Peyer's patch (tissue), 4 donors: ENCODE measurements around the gene CYP2A6. TPM values are rescaled to one million over a fixed set of nuclear protein-coding genes. Genes with fewer than 3 reads are reported as not detected.
A peak's percentile ranks its signal among the peaks of the same experiment; 100 is the strongest.
"Not testable (repeated sequence)": the region's sequence is repeated elsewhere in the genome, so short reads cannot be mapped to it uniquely, and the experiment has no call there.

ENCODE experiments used
- DNase-seq, 3 donors: peaks; one replicate each; pipeline ENCODE4 v3.0.0-alpha.2; 2017 to 2019
- H3K27ac ChIP-seq, 4 donors: fragments of 200-600 bp; sonication (generic); one replicate each; pipeline ENCODE4 v1.5.1; 2016 to 2019
- H3K27me3 ChIP-seq, 2 donors: fragments of 200-600 bp; sonication (generic); one replicate each; pipeline ENCODE4 v1.5.1; 2019
- H3K36me3 ChIP-seq, 3 donors: fragments of 200-600 bp; sonication (generic); one replicate each; pipeline ENCODE4 v1.5.1; 2016 to 2019
- H3K4me1 ChIP-seq, 4 donors: fragments of 200-600 bp; sonication (generic); one replicate each; pipeline ENCODE4 v1.5.1; 2016 to 2019
- H3K4me3 ChIP-seq, 4 donors: fragments of 200-600 bp; sonication (generic); 1 replicate in 3 of 4; 2 replicates in 1 of 4; pipeline ENCODE4 v1.5.1; 2016 to 2019; ENCODE audit warnings: mild to moderate bottlenecking in 1 of 4
- H3K9me3 ChIP-seq, 4 donors: fragments of 200-600 bp; sonication (generic); one replicate each; pipeline ENCODE4 v1.5.1; 2016 to 2019; ENCODE audit warnings: mild to moderate bottlenecking in 1 of 4
- POLR2A ChIP-seq, 2 donors: fragments of 450-650 bp; IDR thresholded peaks; one replicate each; pipeline ENCODE4 v1.5.1; 2017; ENCODE audit warnings: antibody characterized with exemption in 2 of 2, mild to moderate bottlenecking in 2 of 2, moderate library complexity in 2 of 2
- total RNA-seq, 4 donors: library from RNA; depleted of rRNA; stranded (reverse); fragments of >200 nt; gene quantifications; one replicate each; pipeline ENCODE4 v1.1.0, GENCODE V29; 2016
- TF ChIP-seq, protein P1 (sequence below), 6 experiments: fragments of 450-650 bp in 4 of 6; fragments of 200-600 bp in 2 of 6; sonication (generic) in 1 of 6; IDR thresholded peaks; one replicate each; pipeline ENCODE4 v1.5.1; 2017 to 2019; ENCODE audit warnings: antibody characterized with exemption in 6 of 6, mild to moderate bottlenecking in 3 of 6, moderate library complexity in 1 of 6

CYP2A6 gene
- total RNA-seq, 4 donors from 2014 or later: not detected

- no peaks in the 10 kb centered on the region for H3K36me3 ChIP-seq
- no peak overlapping the region for H3K4me3 ChIP-seq
- DNase-seq: no peak
- no peaks in the 10 kb centered on the region for H3K4me1 ChIP-seq
- no peak for TF ChIP-seq POLR2A (IDR thresholded peaks at IDR 0.05)
- TF ChIP-seq, protein P1, sequence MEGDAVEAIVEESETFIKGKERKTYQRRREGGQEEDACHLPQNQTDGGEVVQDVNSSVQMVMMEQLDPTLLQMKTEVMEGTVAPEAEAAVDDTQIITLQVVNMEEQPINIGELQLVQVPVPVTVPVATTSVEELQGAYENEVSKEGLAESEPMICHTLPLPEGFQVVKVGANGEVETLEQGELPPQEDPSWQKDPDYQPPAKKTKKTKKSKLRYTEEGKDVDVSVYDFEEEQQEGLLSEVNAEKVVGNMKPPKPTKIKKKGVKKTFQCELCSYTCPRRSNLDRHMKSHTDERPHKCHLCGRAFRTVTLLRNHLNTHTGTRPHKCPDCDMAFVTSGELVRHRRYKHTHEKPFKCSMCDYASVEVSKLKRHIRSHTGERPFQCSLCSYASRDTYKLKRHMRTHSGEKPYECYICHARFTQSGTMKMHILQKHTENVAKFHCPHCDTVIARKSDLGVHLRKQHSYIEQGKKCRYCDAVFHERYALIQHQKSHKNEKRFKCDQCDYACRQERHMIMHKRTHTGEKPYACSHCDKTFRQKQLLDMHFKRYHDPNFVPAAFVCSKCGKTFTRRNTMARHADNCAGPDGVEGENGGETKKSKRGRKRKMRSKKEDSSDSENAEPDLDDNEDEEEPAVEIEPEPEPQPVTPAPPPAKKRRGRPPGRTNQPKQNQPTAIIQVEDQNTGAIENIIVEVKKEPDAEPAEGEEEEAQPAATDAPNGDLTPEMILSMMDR (IDR thresholded peaks at IDR 0.05): no peak
- no peak overlapping the region for H3K27ac ChIP-seq
- no peaks in the 10 kb centered on the region for H3K9me3 ChIP-seq
- no peaks in the 10 kb centered on the region for H3K27me3 ChIP-seq
Measured at GRCh38 chr19:40862785-40863184, 12.5 kb upstream of the CYP2A6 start.

DNA sequence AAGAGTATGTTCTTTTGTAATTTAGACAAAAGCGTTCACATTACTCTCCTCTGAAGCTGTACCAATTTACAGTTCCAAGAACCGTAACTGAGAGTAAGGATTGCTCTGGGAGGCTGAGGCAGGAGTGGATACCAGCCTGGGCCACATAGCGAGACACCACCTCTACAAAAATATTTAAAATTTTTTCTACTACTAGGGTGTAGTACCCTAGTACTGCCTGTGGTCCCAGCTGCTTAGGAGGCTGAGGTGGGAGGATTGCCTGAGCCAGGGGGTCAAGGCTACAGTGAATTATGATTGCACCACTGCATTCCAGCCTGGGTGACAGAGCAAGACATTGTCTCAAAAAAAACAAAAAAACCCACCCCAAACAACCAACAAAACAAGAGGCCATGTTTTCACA lies 12.1 kb upstream of the CYP2A6 start:
- Histone ChIP-seq H3K27ac (no peak overlapping the region), H3K27me3 (no peaks in the 10 kb centered on the region), H3K36me3 (no peaks in the 10 kb centered on the region), H3K4me3 (no peak overlapping the region), H3K9me3 (no peaks in the 10 kb centered on the region), H3K4me1 (no peaks in the 10 kb centered on the region)
- no peak for DNase-seq
- no peak for TF ChIP-seq POLR2A (IDR thresholded peaks at IDR 0.05)
- TF ChIP-seq, protein P1 (IDR thresholded peaks at IDR 0.05): no peak

- Histone ChIP-seq H3K36me3 (no peaks in the 10 kb centered on the region), H3K9me3 (no peaks in the 10 kb centered on the region), H3K4me3 (no peak overlapping the region), H3K4me1 (no peaks in the 10 kb centered on the region), H3K27ac (no peak overlapping the region), H3K27me3 (no peaks in the 10 kb centered on the region)
- no peak for TF ChIP-seq POLR2A (IDR thresholded peaks at IDR 0.05)
- TF ChIP-seq, protein P1 (IDR thresholded peaks at IDR 0.05): no peak
- DNase-seq: no peak
Measured at GRCh38 chr19:40858109-40858508, 7.9 kb upstream of the CYP2A6 start.

DNA sequence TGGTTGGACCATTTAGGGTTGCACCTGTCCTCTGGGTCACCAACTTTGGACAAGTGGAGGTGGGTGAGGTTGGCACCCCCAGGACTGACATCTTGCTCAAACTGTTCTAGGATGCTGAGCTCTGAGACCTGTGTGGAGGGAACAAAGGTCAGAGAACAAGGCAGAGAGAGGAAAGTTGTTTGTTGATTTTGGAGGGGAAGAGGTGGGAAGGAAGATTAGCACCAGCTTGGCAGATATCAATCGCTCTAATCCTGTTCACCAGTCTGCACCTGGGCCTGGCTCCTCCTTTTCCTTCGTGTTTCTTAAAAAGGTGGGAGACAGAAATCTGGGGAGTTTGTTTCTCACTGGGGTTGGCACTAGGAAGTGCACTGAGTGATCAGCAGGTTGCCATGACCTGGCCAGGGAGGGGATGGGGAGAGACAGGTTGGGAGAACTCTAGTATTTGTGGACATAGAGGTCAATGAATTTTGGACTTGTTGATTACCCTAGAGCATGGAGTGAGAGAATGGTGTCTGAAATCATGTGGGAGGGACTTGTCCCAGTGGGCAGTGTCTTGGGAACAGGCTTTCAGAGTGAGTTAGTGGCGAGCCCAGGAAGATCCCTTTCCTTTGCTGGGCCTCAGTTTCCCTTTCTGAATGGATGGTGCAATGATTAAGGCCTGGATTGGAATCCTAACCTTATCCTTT lies 2.4 kb upstream of the CYP2A6 start:
- not testable (repeated sequence) for H3K4me1 ChIP-seq, H3K36me3 ChIP-seq, H3K27ac ChIP-seq, H3K9me3 ChIP-seq, H3K4me3 ChIP-seq, H3K27me3 ChIP-seq, DNase-seq

DNA sequence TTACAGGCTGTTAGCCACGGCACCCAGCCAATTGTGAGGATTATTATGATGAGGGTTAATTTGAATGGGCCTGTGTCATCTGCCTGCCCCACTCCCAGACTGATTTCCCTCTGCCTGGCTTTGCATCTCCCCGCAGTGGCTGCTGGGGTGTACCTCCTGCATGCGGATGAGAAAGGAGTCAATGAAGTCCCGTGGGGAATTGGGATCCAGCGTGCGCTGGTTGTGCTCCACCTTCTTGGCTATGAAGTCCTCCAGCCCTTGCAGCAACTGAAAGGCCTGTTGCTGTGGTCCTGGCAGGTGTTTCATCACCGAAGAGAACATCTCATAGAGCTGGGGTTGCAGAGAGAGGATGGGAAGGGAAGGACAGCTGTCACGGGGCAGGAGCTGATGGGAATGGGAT lies 3.5 kb downstream of the CYP2A6 start:
- DNase-seq, H3K4me3 ChIP-seq, H3K9me3 ChIP-seq, H3K27me3 ChIP-seq, H3K36me3 ChIP-seq, H3K27ac ChIP-seq: not testable (repeated sequence)
- H3K4me1 ChIP-seq: peaks cover 0 to 10% (median 0%) of the 10 kb centered on the region in 4 donors

GRCh38 chr19:40843653-40844052 lies 6.6 kb downstream of the CYP2A6 start:
- H3K4me1 ChIP-seq: peaks cover 0 to 10% (median 0%) of the 10 kb centered on the region in 4 donors
- H3K27me3 ChIP-seq, H3K36me3 ChIP-seq, H3K9me3 ChIP-seq: not testable (repeated sequence)
- H3K4me3 ChIP-seq: peak overlapping the region in 3 of 4 donors; percentile 15 to 37 (median 31)
- peak in 2 of 3 donors; percentile 73 to 74 for DNase-seq
- H3K27ac ChIP-seq: peak overlapping the region in 1 of 4 donors; percentile 52

DNA sequence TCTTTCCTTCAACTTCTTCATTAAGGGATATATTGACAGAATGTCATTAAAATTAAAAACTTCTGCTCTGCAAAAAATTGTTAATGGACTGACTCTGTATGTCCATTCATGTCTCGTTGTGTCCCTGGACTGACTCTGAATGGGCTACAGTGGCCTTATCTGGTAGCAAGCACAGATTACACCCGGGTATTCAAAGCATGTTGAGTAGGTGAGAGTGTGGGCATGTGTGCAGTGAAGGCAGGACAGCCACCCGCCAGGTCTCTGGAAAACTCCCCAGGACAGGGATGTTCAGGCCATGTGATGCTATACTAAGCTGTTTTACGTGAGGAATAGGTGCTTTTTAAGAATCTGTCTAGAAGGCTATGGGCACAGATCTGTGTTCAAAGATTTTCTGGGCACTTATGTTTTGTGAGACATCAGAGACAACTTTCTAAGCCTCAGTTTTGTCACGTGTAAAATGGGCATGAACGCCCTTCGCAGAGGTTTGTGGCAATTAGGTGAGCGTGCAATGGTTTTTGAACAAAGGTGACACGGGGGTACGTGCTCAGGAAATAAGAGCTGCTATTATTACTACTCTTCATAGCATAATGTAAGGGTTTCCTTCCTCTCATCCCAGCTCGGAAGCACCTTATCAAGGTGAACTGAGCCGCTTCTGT lies 7.1 kb downstream of the CYP2A6 start:
- not testable (repeated sequence) for DNase-seq, H3K36me3 ChIP-seq, H3K9me3 ChIP-seq, H3K27me3 ChIP-seq
- H3K27ac ChIP-seq: peak overlapping the region in 1 of 4 donors; percentile 52
- peak overlapping the region in 3 of 4 donors; percentile 15 to 37 (median 31) for H3K4me3 ChIP-seq
- peaks cover 0 to 10% (median 0%) of the 10 kb centered on the region in 4 donors for H3K4me1 ChIP-seq

GRCh38 chr19:40842012-40842411 lies 8.2 kb downstream of the CYP2A6 start:
- not testable (repeated sequence) for H3K9me3 ChIP-seq, DNase-seq, H3K27me3 ChIP-seq, H3K36me3 ChIP-seq, H3K27ac ChIP-seq, H3K4me3 ChIP-seq
- peaks cover 0 to 10% (median 0%) of the 10 kb centered on the region in 4 donors for H3K4me1 ChIP-seq

DNA sequence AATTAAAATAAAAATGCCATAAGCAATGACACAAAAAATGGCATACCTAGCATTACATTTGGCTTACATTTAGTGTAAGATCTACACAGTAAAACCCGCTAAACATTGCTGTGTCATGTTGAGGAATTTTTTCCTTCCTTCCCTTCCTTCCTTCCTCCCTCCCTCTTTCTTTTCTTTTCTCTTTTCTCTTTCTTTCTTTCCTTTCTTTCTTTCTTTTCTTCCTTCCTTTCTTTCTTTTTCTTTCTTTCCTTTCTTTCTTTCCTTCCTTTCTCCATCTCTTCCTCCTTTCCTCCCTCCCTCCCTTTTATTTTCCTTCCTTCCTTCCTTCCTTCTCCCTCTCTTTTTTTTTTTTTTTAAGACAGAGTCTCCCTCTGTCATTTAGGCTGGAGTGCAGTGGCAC lies 11.8 kb downstream of the CYP2A6 start:
- not testable (repeated sequence) for H3K36me3 ChIP-seq, DNase-seq, H3K9me3 ChIP-seq, H3K4me1 ChIP-seq, H3K4me3 ChIP-seq, H3K27ac ChIP-seq, H3K27me3 ChIP-seq
